Peyer's patch (tissue), 4 donors: ENCODE results near the gene GALNT2.

Source experiments
- CTCF ChIP-seq, 6 experiments: fragments of 450-650 bp in 4 of 6; fragments of 200-600 bp in 2 of 6; sonication (generic) in 1 of 6; IDR thresholded peaks; one replicate each; pipeline ENCODE4 v1.5.1; 2017 to 2019; ENCODE audit warnings: antibody characterized with exemption in 6 of 6, mild to moderate bottlenecking in 3 of 6, moderate library complexity in 1 of 6
- POLR2A ChIP-seq, 2 donors: fragments of 450-650 bp; IDR thresholded peaks; one replicate each; pipeline ENCODE4 v1.5.1; 2017; ENCODE audit warnings: antibody characterized with exemption in 2 of 2, mild to moderate bottlenecking in 2 of 2, moderate library complexity in 2 of 2

GRCh38 chr1:230194525-230194924 is 127.5 kb downstream of the GALNT2 start:
- TF ChIP-seq CTCF (IDR thresholded peaks at IDR 0.05) (no peak), POLR2A (IDR thresholded peaks at IDR 0.05) (no peak)
